ENCODE data around the gene MTIF2.
"Not testable (repeated sequence)": the region's sequence is repeated elsewhere in the genome, so short reads cannot be mapped to it uniquely, and the experiment has no call there.

Gene MTIF2

DNA sequence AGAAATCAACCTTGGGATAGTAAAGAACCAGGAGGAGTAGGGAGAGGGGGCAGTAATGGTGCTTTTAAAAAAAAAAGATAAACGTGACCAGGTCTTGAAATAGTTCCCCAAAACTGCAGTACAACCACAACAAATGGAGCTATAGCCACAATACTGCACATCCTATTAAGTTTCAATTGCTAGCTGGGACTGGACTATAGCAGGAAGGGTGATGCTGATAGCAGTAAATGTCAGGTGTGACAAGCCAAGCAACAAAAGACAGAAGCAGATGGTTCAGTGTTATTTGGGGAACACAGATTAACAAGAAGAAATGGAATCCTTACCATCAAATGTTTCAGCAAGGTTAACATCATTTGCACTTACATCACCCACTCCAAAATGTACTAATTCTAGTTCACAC is 26.4 kb downstream of the MTIF2 start:
- no peak for DNase-seq (ENCODE audit: low read depth)

DNA sequence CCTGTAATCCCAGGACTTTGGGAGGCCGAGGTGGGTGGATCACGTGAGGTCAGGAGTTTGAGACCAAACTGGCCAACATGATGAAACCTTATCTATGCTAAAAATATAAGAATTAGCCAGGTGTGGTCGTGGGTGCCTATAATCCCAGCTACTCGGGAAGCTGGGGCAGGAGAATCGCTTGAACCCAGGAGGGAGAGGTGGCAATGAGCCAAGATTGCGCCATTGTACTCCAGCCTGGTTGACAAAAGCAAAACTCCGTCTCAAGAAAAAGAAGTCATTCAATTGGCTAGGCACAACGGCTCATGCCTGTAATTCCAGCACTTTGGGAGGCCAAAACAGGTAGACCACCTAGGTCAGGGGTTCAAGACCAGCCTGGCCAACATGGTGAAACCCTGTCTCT is 27.4 kb downstream of the MTIF2 start:
- DNase-seq (ENCODE audit: low read depth) = not testable (repeated sequence)

DNA sequence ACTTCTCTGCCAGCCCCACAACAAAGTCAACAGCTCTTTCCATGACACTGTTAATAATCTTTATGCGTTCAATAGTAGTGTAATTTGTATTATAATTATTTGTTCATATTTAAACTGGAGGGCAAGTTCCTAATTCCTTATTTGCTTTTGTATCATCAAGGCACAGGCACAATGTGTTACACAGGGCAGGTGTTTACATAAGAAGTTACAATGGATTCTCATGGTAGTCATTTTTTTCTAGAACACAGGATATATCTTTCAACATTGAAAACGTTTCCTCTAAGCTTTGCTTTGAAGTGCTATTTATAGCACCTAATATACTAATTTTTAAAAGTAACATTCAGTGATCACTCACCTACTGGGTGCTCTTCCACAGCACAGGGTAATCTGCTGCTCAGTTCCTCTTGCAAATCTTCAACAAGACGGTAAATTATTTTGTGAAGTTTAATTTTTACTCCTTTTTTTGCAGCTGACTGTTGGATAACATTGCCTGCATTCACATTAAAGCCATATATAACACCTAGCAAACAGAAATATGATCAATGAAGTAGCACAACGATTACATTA is 29.3 kb downstream of the MTIF2 start:
- DNase-seq (ENCODE audit: low read depth) = no peak

DNA sequence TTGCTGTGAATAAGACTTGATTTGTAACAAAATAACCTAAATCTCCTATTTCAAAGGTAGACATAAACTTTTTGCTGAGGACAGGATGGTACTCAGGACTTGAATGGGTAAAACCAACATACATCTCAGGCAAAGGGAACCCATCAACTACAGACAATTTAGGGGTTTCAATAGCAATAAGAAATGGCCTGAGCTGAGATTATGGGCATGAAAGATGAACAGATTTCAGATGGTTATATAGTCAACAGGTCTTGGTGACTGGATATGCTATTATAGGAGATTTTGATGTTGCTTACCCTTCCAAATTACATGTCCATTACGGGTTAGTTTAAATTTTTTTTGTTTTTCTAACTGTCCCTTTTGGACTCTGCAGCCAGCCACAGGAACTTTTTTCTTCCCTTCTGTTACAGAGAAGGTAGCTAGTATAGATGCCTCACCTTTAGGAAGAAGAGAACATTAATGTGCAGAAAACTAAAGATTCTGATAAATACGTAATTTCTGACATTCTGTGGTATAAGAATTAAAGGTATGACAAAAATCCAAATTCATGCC is 32.0 kb downstream of the MTIF2 start:
- DNase-seq (ENCODE audit: low read depth) = no peak

DNA sequence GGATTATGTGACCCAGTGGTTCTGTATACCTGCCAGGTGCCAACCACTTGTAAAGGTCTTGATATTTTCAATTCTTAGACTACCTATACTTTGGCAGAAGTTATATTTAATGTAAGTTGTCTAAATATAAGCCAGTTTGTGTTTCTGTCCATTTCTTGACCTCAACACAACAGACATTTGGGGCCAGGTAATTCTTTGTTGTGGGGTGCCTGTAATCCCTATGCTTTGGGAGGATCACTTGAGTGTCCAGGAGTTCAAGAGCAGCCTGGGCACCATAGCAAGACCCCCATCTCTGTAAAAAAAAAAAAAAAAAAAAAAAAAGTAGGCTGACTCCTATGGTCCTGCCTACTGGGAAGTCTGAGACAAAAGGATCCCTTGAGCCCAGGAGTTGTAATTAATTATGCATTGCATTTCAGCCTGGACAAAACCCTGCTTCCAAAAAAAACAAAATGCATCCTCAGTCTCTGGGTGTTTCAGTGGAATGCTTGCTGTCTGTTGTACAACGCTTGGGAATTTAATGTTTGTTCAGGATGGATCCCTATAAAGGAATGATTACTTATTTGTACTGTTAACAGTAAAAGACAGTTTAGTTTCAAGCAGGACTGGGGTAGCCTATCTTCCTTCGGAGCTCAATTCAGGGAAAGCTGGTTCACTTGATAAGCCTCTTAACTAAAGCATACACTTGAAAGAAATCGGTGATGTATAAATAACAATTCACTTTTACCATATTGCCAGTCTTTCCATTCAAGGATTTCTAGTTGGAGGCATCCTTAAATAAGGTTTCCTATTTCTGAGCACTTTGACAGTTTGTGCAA is 33.1 kb downstream of the MTIF2 start:
- DNase-seq (ENCODE audit: low read depth) = no peak

DNA sequence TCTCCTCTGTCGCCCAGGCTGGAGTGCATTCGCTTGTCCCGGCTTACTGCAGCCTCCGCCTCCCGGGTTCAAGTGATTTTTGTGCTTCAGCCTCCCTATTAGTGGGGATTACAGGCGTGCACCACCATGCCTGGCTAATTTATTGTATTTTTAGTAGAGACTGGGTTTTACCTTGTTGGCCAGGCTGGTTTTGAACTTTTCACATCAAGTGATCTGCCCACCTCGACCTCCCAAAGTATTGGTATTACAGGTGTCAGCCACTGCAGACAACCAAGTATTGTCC is 35.4 kb downstream of the MTIF2 start:
- DNase-seq (ENCODE audit: low read depth) = no peak

DNA sequence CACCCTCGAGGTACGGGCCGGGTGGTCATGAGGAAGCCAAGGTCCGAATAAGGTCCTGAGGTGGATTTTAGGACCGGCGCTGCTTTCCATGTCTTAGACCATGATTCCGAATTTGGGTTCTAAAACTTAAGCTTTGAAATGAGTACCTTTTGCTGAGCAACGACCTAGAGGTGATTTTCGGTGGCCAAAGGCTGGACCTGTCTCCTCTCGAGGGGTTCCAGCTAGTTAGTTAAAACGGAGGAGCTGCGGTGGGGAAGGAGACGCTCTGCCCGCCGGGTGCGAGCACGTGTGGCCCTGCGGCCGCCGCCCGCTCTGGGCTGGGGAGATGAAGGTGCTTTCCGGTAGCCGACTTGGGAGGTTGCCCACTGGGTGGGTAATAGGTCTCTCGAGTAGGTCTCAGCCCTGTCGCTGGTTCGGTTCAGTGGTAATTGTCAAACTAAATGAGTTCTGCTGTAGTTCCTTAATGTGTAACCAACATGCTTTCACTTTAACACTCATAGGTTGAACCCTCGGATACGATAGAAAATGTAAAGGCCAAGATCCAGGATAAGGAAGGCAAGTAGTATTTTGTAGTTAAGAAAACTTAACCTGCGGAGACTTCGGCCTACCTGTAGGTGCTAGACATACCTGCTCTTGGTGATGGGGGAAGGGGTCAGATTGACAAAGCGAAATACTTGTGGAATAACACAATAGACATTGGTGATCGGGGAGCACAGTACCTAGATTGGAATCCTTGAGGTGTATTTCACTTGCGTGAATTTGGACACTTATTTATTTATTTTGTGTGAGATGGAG is 36.0 kb downstream of the MTIF2 start:
- peak; percentile 24 for DNase-seq (ENCODE audit: low read depth)

DNA sequence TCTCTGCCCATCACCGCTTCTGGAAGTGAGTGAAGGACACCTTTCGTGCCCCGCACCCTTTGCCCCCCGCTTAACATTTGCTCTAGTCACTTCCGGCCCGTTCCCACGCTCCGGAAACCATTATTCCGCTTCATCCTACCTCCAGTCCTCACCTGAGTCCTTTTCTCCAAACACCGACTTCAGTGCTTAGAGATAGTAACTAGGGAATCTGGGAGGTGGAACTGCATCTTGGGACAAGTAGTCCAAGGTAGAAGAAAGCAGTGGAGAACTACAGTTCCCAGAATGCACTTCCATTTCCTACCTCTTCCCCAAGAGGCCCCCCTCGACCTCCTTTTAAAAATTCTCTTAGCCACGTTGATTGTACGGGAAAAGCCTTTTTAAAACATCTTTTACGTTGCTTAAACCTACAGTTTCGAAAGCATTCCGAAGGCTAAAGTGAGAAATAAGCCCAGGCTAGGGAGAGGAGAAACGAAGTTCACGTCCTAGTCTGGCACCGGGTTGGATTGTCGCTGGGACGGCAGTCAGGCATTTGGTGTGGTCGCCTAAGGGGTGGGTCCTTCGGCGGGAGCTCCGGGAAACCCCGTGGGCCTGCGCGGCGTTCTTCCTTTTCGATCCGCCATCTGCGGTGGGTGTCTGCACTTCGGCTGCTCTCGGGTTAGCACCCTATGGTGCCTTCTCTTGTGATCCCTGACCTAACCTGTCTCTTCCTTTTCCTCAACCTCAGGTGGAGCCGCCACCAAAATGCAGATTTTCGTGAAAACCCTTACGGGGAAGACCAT is 36.8 kb downstream of the MTIF2 start, which contains the start of the genes CLHC1 and RPS27A:
CLHC1 (minus strand) TSS at position 210 of the 779 bp plus-strand sequence. CDS start 9,882 bp downstream, outside the sequence.
RPS27A (plus strand) TSS at position 605 of the 779 bp plus-strand sequence; CDS start at position 742, 137 bp downstream.
- DNase-seq (ENCODE audit: low read depth) = peak; percentile 98

DNA sequence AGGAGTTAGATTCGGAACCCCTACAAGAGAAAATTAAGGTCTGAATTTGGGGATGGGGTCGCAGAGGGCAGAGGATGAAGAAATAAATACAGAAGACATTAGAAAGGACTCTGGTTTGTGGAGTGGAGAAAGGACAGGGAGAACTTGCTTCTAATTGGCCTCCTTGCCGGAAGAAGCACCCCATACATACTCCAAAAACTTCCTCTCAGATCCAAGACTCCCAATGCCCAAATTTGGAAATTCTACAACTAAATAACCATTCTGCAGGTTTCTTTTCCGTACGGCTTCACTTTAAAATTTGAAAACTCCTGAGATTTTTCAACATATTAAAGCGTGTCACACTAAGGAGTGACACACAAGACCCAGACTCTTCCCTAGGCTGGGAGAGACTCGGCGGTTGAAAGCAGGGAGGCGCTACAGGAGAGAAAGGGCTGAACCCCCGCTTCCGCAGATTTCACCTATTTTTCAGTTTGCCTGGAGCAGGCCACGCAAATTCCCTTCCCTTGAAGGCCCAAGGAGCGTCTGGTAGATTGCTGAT is 37.4 kb downstream of the MTIF2 start:
- DNase-seq (ENCODE audit: low read depth) = peak; percentile 18

DNA sequence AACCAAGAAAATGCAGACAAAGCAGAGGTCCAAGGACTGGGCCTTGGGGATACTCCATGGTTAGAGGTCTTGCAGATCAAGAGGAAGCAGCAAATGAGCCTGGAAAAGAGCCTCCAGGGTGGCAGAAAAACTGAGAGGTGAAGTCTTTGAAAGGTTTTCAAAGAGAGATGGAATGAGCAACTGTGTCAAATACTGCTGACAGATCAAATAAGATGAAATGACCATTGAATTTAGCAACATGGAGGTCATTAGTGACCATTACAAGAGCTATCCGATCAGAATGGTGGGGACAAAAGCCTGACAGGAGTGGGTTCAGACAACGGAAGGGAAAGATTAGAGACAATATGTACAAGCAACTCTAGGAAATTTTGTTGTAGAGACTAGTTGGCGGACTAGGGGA is 38.5 kb downstream of the MTIF2 start:
- DNase-seq (ENCODE audit: low read depth) = no peak

DNA sequence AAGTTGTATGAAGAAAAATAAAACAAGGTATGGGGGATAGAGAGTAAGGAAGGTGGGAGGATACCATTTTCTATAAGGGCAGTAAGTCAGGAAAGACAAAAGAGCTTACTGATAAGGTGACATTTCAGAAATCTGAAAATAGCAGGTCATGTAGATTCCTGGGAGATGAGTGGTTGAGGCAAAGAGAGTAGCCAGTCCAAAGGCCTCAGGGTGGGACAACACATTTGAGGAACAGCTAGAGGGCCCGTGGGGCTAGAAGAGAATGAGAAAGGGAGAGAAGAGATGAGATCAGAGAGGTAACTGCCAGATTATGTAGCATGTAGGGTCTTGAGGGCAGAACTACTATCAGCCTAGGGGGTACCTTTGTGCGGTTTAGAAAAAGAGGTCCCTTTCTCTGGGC is 39.8 kb downstream of the MTIF2 start:
- no peak for DNase-seq (ENCODE audit: low read depth)

DNA sequence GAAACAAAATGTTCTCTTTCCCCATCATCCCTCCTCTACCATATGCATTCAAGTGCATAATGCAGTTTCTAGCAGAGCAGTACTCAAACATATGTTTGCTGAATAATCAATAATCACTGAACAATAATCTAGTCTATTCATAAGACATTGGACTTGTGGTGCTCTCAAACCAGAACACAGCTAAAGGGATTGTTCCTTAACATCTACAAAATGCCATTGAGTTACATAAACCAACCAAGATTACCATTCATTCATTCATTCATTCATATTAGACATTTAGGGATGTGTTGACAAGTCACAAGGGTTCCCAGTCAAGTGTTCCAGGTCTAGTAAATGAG is 40.8 kb downstream of the MTIF2 start:
- no peak for DNase-seq (ENCODE audit: low read depth)

DNA sequence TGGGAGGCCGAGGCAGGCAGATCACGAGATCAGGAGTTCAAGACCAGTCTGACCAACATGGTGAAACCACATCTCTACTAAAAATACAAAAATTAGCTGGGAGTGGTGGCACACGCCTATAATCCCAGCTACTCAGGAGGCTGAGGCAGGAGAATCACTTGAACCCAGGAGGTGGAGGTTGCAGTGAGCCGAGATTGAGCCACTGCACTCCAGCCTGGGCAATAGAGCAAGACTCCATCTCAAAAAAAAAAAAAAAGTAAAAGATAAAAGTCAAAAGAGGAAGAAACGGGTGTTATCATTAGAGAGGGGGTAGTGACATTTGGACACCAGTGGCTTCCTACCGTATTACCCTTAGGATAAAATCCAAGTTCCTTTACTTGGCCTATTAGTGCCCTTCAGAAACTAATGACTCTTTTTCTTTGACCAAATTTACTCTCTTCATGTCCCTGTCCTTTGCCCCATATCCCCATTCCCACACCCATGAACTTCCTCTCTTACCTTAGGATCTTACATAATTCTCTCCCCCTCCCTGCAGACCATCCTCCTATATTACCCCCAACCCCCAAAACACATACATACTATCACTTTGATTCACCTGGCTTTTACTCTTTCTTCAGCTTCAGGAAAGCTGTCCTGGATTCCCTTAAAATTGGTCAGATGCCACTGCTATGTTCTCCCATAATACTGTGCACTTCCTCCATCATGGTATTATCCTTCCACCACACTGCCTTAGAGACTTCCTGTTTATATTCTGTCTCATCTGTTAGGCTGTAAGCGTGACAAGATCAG is 41.4 kb downstream of the MTIF2 start:
- peak; percentile 42 for DNase-seq (ENCODE audit: low read depth)

DNA sequence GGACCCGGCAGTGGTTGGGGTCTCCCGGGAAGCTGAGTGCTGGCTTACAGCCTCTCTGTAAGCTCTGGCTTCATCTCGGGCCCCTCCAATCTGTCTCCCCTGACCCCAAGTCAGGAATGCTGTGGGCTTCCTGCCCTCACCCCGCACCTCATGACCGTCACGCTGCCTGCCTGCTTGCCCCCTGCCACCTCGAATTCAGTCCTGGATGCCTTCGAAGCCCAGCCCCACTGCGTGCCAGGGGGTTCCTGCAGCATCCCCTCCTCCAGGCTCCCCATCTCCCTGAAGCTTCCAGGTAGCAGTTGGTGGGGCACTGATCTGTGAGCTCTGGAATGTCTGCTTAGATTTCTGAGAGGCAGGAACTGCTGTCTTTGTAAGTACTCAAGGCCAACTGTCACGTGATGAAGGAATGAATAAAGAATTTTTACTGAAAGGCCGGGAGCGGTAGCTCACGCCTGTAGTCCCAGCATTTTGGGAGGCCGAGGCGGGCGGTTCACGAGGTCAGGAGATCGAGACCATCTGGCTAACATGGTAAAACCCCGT is 43.5 kb downstream of the MTIF2 start:
- DNase-seq (ENCODE audit: low read depth) = peak; percentile 56

DNA sequence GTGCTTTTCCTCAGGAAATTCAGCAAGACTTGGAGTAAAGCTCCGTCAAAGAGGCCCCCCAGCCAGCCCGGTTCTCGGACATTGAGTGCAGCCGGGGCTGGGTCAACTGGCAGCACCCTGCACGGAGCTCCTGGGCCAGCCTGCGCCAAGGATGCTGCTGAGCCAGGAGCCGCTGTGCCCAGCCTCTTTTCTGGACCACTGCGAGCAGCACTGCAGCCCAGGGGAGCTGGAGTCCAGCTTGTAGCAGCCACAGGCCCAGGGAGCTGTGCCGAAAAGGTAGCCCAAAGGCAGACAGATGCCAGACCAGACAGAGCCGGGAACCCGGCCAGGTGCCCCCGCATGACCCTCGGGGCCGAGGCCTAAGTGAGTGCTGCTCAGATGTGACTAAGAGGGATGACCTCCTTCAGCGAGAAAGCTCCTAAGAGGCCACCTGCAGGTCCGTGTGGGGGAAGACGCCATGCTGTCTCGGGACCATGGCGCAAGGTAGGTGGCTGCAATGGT is 44.2 kb downstream of the MTIF2 start:
- peak; percentile 12 for DNase-seq (ENCODE audit: low read depth)

DNA sequence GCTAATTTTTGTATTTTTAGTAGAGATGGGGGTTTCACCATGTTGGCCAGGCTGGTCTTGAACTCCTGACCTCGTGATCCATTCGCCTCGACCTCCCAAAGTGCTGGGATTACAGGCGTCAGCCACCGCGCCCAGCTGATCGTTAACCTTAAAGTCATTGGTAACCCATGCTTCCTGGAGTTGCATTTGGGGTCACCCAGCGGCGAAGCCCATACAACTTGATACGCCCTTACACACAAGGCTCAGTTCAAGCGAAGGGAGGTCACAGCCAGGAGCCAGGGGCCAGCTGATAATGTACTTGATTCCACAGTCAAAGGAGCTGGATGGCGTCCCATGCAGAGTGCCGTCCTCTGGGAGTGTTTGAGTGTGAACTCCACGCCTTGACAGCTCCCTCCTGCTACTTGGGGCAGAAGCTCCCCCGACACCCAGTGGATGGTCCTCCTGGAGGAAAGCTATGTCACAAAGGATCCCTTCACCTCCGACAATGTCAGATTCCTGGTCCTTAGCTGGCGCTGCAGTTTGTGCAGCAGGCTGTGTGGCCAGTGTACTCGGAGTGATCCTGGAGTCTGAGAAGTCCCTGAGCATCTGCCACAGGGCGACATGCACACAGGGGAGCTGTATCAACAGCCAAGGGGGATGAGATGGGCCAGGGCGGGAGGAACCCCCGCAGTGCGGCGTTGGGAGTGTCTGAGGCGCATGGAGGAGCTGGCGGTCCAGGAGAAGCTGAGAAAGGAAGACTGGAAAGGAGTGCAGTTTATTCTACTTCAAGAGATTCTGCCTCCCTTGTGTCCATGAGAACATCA is 44.9 kb downstream of the MTIF2 start:
- DNase-seq (ENCODE audit: low read depth) = no peak

DNA sequence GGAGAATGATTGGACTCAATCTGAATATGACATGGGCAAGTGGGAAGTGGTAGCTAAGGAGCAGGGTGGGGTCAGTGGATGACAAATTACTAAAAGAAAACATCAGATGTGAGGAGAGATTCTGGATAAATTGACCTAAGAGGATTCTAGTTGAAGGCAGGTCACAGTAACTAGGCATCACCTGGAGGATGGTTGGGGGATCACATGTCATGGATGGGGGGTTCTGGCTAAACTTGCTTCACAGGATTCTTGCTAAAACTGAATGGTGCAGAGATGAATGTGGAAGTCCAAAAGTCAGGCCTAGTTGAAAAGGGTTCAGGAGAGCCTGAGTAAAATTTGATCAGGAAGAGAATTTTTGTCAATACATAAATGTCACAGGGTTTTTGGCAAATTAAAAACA is 55.2 kb downstream of the MTIF2 start:
- DNase-seq (ENCODE audit: low read depth) = no peak

DNA sequence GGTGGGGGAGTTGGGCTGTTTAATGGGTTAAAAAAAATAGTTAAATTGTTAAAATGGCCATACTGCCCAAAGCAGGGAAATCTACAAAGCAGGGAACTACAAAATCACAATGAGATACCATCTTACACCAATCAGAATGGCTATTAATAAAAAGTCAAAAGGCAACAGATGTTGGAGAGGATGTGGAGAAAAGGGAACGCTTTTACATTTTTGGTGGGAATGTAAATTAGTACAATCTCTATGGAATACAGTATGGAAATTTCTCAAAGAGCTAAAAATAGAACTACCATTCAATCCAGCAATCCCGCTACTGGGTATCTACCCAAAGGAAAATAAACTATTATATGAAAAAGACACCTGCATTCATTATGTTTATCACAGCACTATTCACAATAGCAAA is 64.1 kb downstream of the MTIF2 start:
- DNase-seq (ENCODE audit: low read depth) = no peak

DNA sequence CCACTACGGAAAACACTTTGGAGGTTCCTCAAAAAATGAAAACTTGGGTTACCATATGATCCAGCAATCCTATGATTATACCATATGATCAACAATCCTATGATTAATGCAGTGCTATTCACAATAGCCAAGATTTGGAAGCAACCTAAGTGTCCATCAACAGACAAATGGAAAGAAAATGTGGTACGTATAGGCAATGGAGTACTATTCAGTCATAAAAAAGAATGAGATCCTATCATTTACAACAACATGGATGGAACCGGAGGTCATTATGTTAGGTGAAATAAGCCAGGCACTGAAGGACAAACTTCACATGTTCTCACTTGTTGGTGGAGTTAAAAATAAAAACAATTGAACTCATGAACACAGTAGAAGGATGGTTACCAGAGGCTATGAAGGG is 64.5 kb downstream of the MTIF2 start:
- DNase-seq (ENCODE audit: low read depth) = no peak

DNA sequence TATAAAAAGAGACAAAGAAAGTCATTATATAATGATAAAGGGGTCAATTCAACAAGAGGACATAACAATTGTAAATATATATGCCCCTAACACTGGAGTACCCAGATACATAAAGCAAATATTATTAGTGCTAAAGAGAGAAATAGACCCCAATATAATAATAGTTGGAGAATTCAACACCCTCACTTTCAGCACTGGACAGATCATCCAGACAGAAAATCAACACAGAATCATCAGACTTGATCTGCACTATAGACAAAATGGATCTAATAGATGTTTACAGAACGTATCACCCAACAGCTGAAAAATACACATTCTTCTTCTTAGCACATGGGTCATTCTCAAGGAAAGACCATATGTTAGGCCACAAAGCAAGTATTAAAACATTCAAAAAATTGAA is 68.6 kb downstream of the MTIF2 start:
- no peak for DNase-seq (ENCODE audit: low read depth)
